Activated CD4-positive, alpha-beta T cell treated with anti-CD3 and anti-CD28 coated beads for 36 hours (primary cell): ENCODE measurements around the gene IL4I1. TPM values are rescaled to one million over a fixed set of nuclear protein-coding genes. Genes with fewer than 3 reads are reported as not detected.
A peak's percentile ranks its signal among the peaks of the same experiment; 100 is the strongest.

ENCODE experiments used
- ATAC-seq: fragments of 200-7000 bp; cut with Tn5 transposase; one replicate; pipeline ENCODE4 v1.10.0; 2021; ENCODE audit warnings: mild to moderate bottlenecking, moderate library complexity
- CTCF ChIA-PET: fragments of 350-600 bp; sonication (Branson Sonifier 250); formaldehyde crosslinking; loops from one replicate; lab custom pipeline; 2021; ENCODE audit warnings: antibody characterized with exemption; lab: Charles Lee
- POLR2A ChIA-PET: fragments of 350-600 bp; sonication (Branson Sonifier 250); formaldehyde crosslinking; loops from one replicate; lab custom pipeline; 2021; ENCODE audit warnings: antibody characterized with exemption, inconsistent platforms; lab: Charles Lee
- DNase-seq: peaks from one replicate; pipeline ENCODE4 v3.0.0-alpha.2; 2020
- H3K27ac Mint-ChIP-seq: one replicate; pipeline ENCODE4 v1.8.0; 2021; ENCODE audit warnings: mixed read lengths
- H3K27me3 Mint-ChIP-seq: one replicate; pipeline ENCODE4 v1.8.0; 2021; ENCODE audit warnings: mixed read lengths
- H3K36me3 Mint-ChIP-seq: one replicate; pipeline ENCODE4 v1.8.0; 2021; ENCODE audit warnings: low read depth, mixed read lengths
- H3K4me1 Mint-ChIP-seq: one replicate; pipeline ENCODE4 v1.8.0; 2021; ENCODE audit warnings: mixed read lengths
- H3K4me3 Mint-ChIP-seq: one replicate; pipeline ENCODE4 v1.8.0; 2021; ENCODE audit warnings: mild to moderate bottlenecking, moderate library complexity, mixed read lengths
- H3K9me3 Mint-ChIP-seq: one replicate; pipeline ENCODE4 v1.8.0; 2021; ENCODE audit warnings: low read depth, mixed read lengths
- intact Hi-C, 2 experiments: fragments of 100-400 bp; cut with DNase I in 1 of 2; cut with micrococcal nuclease in 1 of 2; formaldehyde crosslinking; loops; one replicate each; pipeline versions ENCODE4 v1.14.2 to v1.15.1; 2022 to 2024; cut with DNase I, micrococcal nuclease
- total RNA-seq, 2 experiments: library from RNA; stranded (reverse); gene quantifications; one replicate each; pipeline ENCODE4 v1.2.3, GENCODE V29; 2021

IL4I1 gene
- total RNA-seq, 2 experiments from 2014 or later = 21.2 to 22.2 TPM

- Mint-ChIP-seq H3K27ac (peak overlapping the region; percentile 19), H3K9me3 (no peaks in the 10 kb centered on the region), H3K27me3 (no peaks in the 10 kb centered on the region), H3K4me1 (peaks cover 3% of the 10 kb centered on the region), H3K4me3 (no peak overlapping the region), H3K36me3 (peaks cover 46% of the 10 kb centered on the region)
- ChIA-PET CTCF (no interaction called here), POLR2A (interaction anchor here (0.7 kb wide), 1 partner anchor 45 kb away, joined by 3 read pairs; no protein-coding TSS in a partner anchor)
- no peak for ATAC-seq
- intact Hi-C loops = no loop called here
- no peak for DNase-seq
Measured at GRCh38 chr19:49884760-49885159, 11.9 kb downstream of the IL4I1 start.

GRCh38 chr19:49884109-49884508 lies 12.6 kb downstream of the IL4I1 start:
- no peak for ATAC-seq
- H3K27me3 Mint-ChIP-seq = no peaks in the 10 kb centered on the region
- DNase-seq = no peak
- no peak overlapping the region for H3K4me3 Mint-ChIP-seq
- H3K27ac Mint-ChIP-seq = no peak overlapping the region
- POLR2A ChIA-PET = interaction anchor here (0.6 to 0.7 kb wide), 2 partner anchors 46 to 245 kb away, joined by 3 read pairs; no protein-coding TSS in a partner anchor
- no peaks in the 10 kb centered on the region for H3K9me3 Mint-ChIP-seq
- CTCF ChIA-PET = no interaction called here
- intact Hi-C loops = no loop called here
- H3K36me3 Mint-ChIP-seq = peaks cover 44% of the 10 kb centered on the region
- H3K4me1 Mint-ChIP-seq = peaks cover 4% of the 10 kb centered on the region

GRCh38 chr19:49883094-49883493 lies 13.6 kb downstream of the IL4I1 start:
- POLR2A ChIA-PET = no interaction called here
- ATAC-seq (no peak), DNase-seq (no peak)
- H3K27me3 Mint-ChIP-seq = no peaks in the 10 kb centered on the region
- peaks cover 45% of the 10 kb centered on the region for H3K36me3 Mint-ChIP-seq
- no peaks in the 10 kb centered on the region for H3K9me3 Mint-ChIP-seq
- H3K4me1 Mint-ChIP-seq = peaks cover 12% of the 10 kb centered on the region
- peak overlapping the region; percentile 2 for H3K27ac Mint-ChIP-seq
- intact Hi-C loops = no loop called here
- CTCF ChIA-PET = no interaction called here
- H3K4me3 Mint-ChIP-seq = no peak overlapping the region

GRCh38 chr19:49882643-49883042 lies 14.0 kb downstream of the IL4I1 start:
- DNase-seq (no peak), ATAC-seq (no peak)
- ChIA-PET CTCF (interaction anchor here (0.6 kb wide), 1 partner anchor 65 kb away, joined by 3 read pairs; no protein-coding TSS in a partner anchor), POLR2A (no interaction called here)
- Mint-ChIP-seq H3K27me3 (no peaks in the 10 kb centered on the region), H3K36me3 (peaks cover 47% of the 10 kb centered on the region), H3K27ac (no peak overlapping the region), H3K4me1 (peaks cover 14% of the 10 kb centered on the region), H3K9me3 (no peaks in the 10 kb centered on the region), H3K4me3 (no peak overlapping the region)
- intact Hi-C loops = no loop called here

- no peak overlapping the region for H3K4me3 Mint-ChIP-seq
- intact Hi-C loops = no loop called here
- no peak overlapping the region for H3K27ac Mint-ChIP-seq
- H3K4me1 Mint-ChIP-seq = peaks cover 14% of the 10 kb centered on the region
- POLR2A ChIA-PET = no interaction called here
- no peaks in the 10 kb centered on the region for H3K9me3 Mint-ChIP-seq
- DNase-seq (no peak), ATAC-seq (no peak)
- CTCF ChIA-PET = interaction anchor here (0.6 kb wide), 1 partner anchor 66 kb away, joined by 3 read pairs; no protein-coding TSS in a partner anchor
- H3K27me3 Mint-ChIP-seq = no peaks in the 10 kb centered on the region
- H3K36me3 Mint-ChIP-seq = peaks cover 47% of the 10 kb centered on the region
Measured at GRCh38 chr19:49881672-49882394, 14.9 kb downstream of the IL4I1 start.

- POLR2A ChIA-PET = no interaction called here
- Mint-ChIP-seq H3K27ac (no peak overlapping the region), H3K36me3 (peaks cover 47% of the 10 kb centered on the region), H3K4me1 (peaks cover 14% of the 10 kb centered on the region), H3K9me3 (no peaks in the 10 kb centered on the region), H3K4me3 (no peak overlapping the region), H3K27me3 (no peaks in the 10 kb centered on the region)
- intact Hi-C loops = no loop called here
- ATAC-seq (no peak), DNase-seq (no peak)
- CTCF ChIA-PET = no interaction called here
Measured at GRCh38 chr19:49881186-49881585, 15.5 kb downstream of the IL4I1 start.

- Mint-ChIP-seq H3K27me3 (no peaks in the 10 kb centered on the region), H3K4me3 (no peak overlapping the region), H3K9me3 (no peaks in the 10 kb centered on the region), H3K27ac (no peak overlapping the region), H3K4me1 (peaks cover 16% of the 10 kb centered on the region), H3K36me3 (peaks cover 47% of the 10 kb centered on the region)
- intact Hi-C loops = no loop called here
- no peak for ATAC-seq
- POLR2A ChIA-PET = no interaction called here
- no peak for DNase-seq
- CTCF ChIA-PET = no interaction called here
Measured at GRCh38 chr19:49880162-49880869, 16.4 kb downstream of the IL4I1 start.

GRCh38 chr19:49879243-49879963 lies 17.3 kb downstream of the IL4I1 start:
- CTCF ChIA-PET = interaction anchor here (0.8 kb wide), 1 partner anchor 50 kb away, joined by 3 read pairs; the partner anchor contains the start of gene NUP62

GRCh38 chr19:49878744-49879070 lies 18.0 kb downstream of the IL4I1 start:
- peaks cover 25% of the 10 kb centered on the region for H3K4me1 Mint-ChIP-seq
- POLR2A ChIA-PET = no interaction called here
- H3K36me3 Mint-ChIP-seq = peaks cover 38% of the 10 kb centered on the region
- ATAC-seq (no peak), DNase-seq (no peak)
- CTCF ChIA-PET = interaction anchor here (0.8 kb wide), 1 partner anchor 51 kb away, joined by 3 read pairs; the partner anchor contains the start of gene NUP62
- H3K4me3 Mint-ChIP-seq = no peak overlapping the region
- intact Hi-C loops = loop anchor here in 1 of 2 experiments (1.0 to 5.0 kb wide), 6 partner anchors 12 to 1516 kb away; partner anchors contain the start of genes NUCB1, SYNGR4 and TMEM143
- no peaks in the 10 kb centered on the region for H3K27me3 Mint-ChIP-seq
- H3K9me3 Mint-ChIP-seq = no peaks in the 10 kb centered on the region
- H3K27ac Mint-ChIP-seq = peak overlapping the region; percentile 47

More at GRCh38 chr19:49879243-49879963, 17.3 kb downstream of the IL4I1 start:
- no peaks in the 10 kb centered on the region for H3K9me3 Mint-ChIP-seq
- POLR2A ChIA-PET = no interaction called here
- intact Hi-C loops = loop anchor here in 1 of 2 experiments (2.0 to 5.0 kb wide), 5 partner anchors 108 to 1517 kb away; partner anchors contain the start of genes NUCB1, SYNGR4 and TMEM143
- no peak overlapping the region for H3K4me3 Mint-ChIP-seq
- H3K4me1 Mint-ChIP-seq = peaks cover 24% of the 10 kb centered on the region
- H3K36me3 Mint-ChIP-seq = peaks cover 42% of the 10 kb centered on the region
- DNase-seq (peak; percentile 31), ATAC-seq (no peak)
- no peaks in the 10 kb centered on the region for H3K27me3 Mint-ChIP-seq
- no peak overlapping the region for H3K27ac Mint-ChIP-seq

- CTCF ChIA-PET = interaction anchor here (1.6 kb wide), 1 partner anchor 16 kb away, joined by 3 read pairs; no protein-coding TSS in a partner anchor
- Mint-ChIP-seq H3K27ac (no peak overlapping the region), H3K9me3 (no peaks in the 10 kb centered on the region), H3K36me3 (peaks cover 33% of the 10 kb centered on the region), H3K4me1 (peaks cover 25% of the 10 kb centered on the region), H3K4me3 (no peak overlapping the region), H3K27me3 (no peaks in the 10 kb centered on the region)
- DNase-seq (peak; percentile 100), ATAC-seq (peak; percentile 79)
- intact Hi-C loops = loop anchor here (1.0 to 5.0 kb wide), 25 partner anchors 9 to 1516 kb away; partner anchors contain the start of genes ATF5 (in 2 of the 2), FUZ (in 2 of the 2), NUP62 (in 2 of the 2) and ALDH16A1 (in 1 of the 2)
- POLR2A ChIA-PET = interaction anchor here (1.6 to 1.9 kb wide), 4 partner anchors 10 to 238 kb away, joined by 4 to 17 read pairs (median 10); partner anchors contain the start of genes ATF5, NUP62, PNKP and RRAS
Measured at GRCh38 chr19:49877879-49878743, 18.6 kb downstream of the IL4I1 start.
